WERI-Rb-1 (cell line): ENCODE results near the gene ANK2.

Experiments
- DNase-seq: peaks from one replicate; pipeline ENCODE4 v3.0.0-alpha.2; 2020
- H3K27ac ChIP-seq: fragments of 250-450 bp; sonication (Bioruptor Pico); 2 replicates; pipeline ENCODE4 v1.5.1; 2020; ENCODE audit warnings: mild to moderate bottlenecking, moderate library complexity
- H3K27me3 ChIP-seq: fragments of 250-450 bp; sonication (Bioruptor Pico); 2 replicates; pipeline ENCODE4 v1.5.1; 2021; ENCODE audit warnings: mild to moderate bottlenecking, low read depth, moderate library complexity; ENCODE audit not compliant: insufficient read depth, severe bottlenecking
- H3K36me3 ChIP-seq: fragments of 250-450 bp; sonication (Bioruptor Pico); 2 replicates; pipeline ENCODE4 v1.5.1; 2020; ENCODE audit warnings: mild to moderate bottlenecking, moderate library complexity
- H3K4me3 ChIP-seq: 2 replicates; pipeline ENCODE4 v1.5.1; 2011; ENCODE audit warnings: low read depth, mild to moderate bottlenecking, control low read depth, low read length
- H3K9me3 ChIP-seq: fragments of 250-450 bp; sonication (Bioruptor Pico); 2 replicates; pipeline ENCODE4 v1.5.1; 2021; ENCODE audit warnings: mild to moderate bottlenecking, moderate library complexity; ENCODE audit not compliant: severe bottlenecking
- TF ChIP-seq, protein P1 (sequence below): IDR thresholded peaks from 2 replicates; pipeline ENCODE4 v1.5.1; 2011; ENCODE audit warnings: low read depth, mild to moderate bottlenecking, control low read depth, inconsistent platforms, low read length

The ANK2 gene

GRCh38 chr4:113016377-113016776 lies 33.1 kb upstream of the ANK2 start:
- Histone ChIP-seq H3K27me3 (no peaks in the 10 kb centered on the region), H3K27ac (no peak overlapping the region), H3K9me3 (no peaks in the 10 kb centered on the region), H3K36me3 (no peaks in the 10 kb centered on the region), H3K4me3 (no peak overlapping the region)
- TF ChIP-seq, protein P1, sequence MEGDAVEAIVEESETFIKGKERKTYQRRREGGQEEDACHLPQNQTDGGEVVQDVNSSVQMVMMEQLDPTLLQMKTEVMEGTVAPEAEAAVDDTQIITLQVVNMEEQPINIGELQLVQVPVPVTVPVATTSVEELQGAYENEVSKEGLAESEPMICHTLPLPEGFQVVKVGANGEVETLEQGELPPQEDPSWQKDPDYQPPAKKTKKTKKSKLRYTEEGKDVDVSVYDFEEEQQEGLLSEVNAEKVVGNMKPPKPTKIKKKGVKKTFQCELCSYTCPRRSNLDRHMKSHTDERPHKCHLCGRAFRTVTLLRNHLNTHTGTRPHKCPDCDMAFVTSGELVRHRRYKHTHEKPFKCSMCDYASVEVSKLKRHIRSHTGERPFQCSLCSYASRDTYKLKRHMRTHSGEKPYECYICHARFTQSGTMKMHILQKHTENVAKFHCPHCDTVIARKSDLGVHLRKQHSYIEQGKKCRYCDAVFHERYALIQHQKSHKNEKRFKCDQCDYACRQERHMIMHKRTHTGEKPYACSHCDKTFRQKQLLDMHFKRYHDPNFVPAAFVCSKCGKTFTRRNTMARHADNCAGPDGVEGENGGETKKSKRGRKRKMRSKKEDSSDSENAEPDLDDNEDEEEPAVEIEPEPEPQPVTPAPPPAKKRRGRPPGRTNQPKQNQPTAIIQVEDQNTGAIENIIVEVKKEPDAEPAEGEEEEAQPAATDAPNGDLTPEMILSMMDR: no peak
- no peak for DNase-seq

- Histone ChIP-seq H3K9me3 (no peaks in the 10 kb centered on the region), H3K4me3 (no peak overlapping the region), H3K27me3 (no peaks in the 10 kb centered on the region), H3K36me3 (no peaks in the 10 kb centered on the region), H3K27ac (no peak overlapping the region)
- TF ChIP-seq, protein P1: no peak
- DNase-seq: no peak
Measured at GRCh38 chr4:113020966-113021365, 28.5 kb upstream of the ANK2 start.

GRCh38 chr4:113024388-113024787 lies 25.1 kb upstream of the ANK2 start:
- H3K27ac ChIP-seq: no peak overlapping the region
- no peaks in the 10 kb centered on the region for H3K9me3 ChIP-seq
- H3K4me3 ChIP-seq: no peak overlapping the region
- TF ChIP-seq, protein P1: no peak
- no peak for DNase-seq
- no peaks in the 10 kb centered on the region for H3K36me3 ChIP-seq
- no peaks in the 10 kb centered on the region for H3K27me3 ChIP-seq

GRCh38 chr4:113025416-113025815 lies 24.0 kb upstream of the ANK2 start:
- no peaks in the 10 kb centered on the region for H3K9me3 ChIP-seq
- H3K4me3 ChIP-seq: no peak overlapping the region
- H3K27me3 ChIP-seq: no peaks in the 10 kb centered on the region
- H3K36me3 ChIP-seq: no peaks in the 10 kb centered on the region
- TF ChIP-seq, protein P1: no peak
- no peak overlapping the region for H3K27ac ChIP-seq
- no peak for DNase-seq

- Histone ChIP-seq H3K4me3 (no peak overlapping the region), H3K36me3 (no peaks in the 10 kb centered on the region), H3K9me3 (no peaks in the 10 kb centered on the region), H3K27me3 (no peaks in the 10 kb centered on the region), H3K27ac (no peak overlapping the region)
- no peak for DNase-seq
- TF ChIP-seq, protein P1: no peak
Measured at GRCh38 chr4:113026556-113026955, 22.9 kb upstream of the ANK2 start.

GRCh38 chr4:113028074-113028473 lies 21.4 kb upstream of the ANK2 start:
- TF ChIP-seq, protein P1: no peak
- H3K4me3 ChIP-seq: no peak overlapping the region
- H3K36me3 ChIP-seq: no peaks in the 10 kb centered on the region
- no peaks in the 10 kb centered on the region for H3K27me3 ChIP-seq
- H3K9me3 ChIP-seq: no peaks in the 10 kb centered on the region
- H3K27ac ChIP-seq: no peak overlapping the region
- DNase-seq: no peak
